GM19397 (cell line): Measurements from ENCODE around the gene SAPCD2.
A peak's percentile ranks its signal among the peaks of the same experiment; 100 is the strongest.

ENCODE experiments used
- ATAC-seq: cut with Tn5 transposase; IDR thresholded peaks from one replicate; pipeline ENCODE4 v1.9.1; 2021; ENCODE audit warnings: mild to moderate bottlenecking, moderate library complexity; ENCODE audit not compliant: unreplicated experiment

SAPCD2 gene

DNA sequence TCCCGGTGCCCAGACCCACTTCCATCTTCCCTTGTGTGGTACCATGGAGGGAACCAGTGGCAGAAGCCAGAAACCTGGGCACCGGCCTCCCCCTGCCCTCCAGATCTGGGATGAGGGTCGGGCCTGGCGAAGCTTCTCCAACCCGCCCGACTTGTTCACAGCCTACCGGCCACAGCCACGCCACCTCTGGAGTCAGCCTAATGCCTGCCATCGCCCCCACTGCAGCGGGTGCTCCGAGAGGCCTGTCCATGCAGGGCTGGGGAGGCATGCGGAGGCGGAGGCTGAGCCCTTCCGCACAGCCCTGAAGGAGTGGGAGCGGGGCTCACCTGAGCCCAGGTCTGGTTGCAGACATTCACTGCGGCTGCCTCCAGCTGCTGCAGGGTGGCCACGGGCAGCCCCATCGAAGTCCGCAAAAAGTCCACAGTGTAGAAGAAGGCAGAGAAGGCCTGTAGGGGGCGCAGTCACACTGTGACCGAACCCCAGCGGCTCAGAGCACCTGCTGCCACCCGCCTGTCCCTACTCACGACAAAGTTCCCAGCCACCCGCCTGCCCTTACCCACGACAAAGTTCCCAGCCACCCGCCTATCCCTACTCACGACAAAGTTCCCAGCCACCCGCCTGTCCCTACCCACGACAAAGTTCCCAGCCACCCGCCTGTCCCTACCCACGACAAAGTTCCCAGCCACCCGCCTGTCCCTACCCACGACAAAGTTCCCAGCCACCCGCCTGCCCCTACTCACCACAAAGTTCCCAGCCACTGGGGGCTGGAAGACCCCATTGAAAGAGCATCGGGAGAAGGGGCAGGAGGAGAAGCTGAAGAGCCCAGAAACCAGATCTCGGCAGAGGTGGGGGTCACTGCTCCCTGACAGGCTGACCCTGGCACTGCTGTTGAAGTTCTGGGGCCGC, 20.6 kb downstream of the SAPCD2 start:
- ATAC-seq = no peak

DNA sequence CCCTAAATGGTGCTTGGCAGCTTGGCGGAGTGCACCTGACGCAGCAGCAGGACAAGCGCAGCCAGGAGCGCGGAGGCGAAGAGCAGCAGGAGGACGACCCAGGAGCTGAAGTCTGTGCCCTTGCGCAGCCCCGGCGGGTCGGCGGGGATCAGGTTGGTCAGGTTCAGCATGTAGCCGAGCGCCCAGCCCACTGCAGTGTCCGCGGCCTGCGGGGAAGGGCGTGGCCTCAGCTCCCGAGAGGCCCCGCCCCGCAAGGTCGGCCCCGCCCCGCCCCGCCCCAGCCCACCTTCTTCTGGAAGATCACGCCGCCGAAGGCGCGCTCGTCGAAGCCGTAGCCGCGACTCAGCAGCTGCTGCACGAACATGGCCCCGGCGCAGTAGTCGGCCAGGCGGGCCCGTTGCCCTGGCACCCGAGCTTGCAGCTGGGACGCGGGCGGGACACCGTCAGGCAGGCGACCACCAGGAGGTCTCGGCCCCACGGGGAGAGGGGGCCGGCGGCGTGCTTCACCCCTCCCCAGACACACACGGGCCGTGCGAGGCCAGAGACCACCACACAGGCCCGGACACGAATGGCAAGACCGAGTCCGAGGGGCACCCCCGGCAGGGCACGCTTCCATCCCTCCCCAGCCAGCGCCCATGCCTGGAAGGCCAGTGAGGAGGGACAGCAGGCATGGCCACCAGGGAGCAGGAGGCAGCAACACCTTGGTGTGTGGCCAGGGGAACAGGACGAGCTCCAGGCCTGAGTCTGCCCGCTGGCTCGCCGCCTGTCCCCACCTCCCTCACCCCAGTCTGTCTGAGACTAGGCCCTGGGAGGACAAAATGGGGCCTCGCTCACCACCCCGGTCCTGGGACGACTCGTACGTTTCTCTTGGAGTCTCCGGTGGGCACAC, 21.5 kb downstream of the SAPCD2 start:
- ATAC-seq = no peak

DNA sequence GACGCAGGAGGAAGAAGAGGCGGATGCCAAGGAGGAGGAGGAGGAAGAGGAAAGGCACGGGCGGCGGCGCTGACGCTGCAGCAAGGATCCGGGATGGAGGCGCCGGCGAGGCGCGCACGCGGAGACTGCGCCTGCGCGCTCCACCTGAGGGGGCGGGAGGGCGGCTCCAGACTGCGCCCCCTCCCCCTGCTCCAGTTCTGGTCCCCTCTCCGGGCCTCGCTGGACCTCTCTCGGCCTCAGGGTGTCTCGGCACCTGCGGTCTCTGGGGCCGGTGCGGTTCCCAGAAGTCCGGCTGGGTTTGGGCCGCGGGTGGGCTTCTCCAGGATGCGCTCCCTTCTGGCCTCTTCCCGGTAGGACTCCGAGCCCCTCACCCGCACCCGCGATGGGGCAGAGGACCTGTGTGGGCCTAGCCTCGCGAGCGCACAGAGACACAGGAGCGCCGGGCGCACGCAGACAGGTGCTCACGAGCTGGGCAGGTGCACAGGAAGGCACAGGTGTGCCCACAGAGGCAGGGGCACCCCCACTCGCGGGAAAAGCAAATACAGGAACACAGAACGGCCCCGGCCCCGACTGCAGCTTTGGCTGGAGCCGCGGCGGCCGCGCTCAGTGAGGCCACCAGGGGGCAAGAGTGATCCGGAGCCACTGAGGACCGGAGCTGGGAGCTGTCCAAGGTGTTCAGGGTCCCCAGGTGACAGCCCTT, 24.1 kb downstream of the SAPCD2 start, which contains the start of gene NPDC1:
TSS of gene NPDC1 (minus strand) at position 90 of the 700 bp plus-strand sequence. CDS start 188 bp downstream, outside the sequence.
- no peak for ATAC-seq

DNA sequence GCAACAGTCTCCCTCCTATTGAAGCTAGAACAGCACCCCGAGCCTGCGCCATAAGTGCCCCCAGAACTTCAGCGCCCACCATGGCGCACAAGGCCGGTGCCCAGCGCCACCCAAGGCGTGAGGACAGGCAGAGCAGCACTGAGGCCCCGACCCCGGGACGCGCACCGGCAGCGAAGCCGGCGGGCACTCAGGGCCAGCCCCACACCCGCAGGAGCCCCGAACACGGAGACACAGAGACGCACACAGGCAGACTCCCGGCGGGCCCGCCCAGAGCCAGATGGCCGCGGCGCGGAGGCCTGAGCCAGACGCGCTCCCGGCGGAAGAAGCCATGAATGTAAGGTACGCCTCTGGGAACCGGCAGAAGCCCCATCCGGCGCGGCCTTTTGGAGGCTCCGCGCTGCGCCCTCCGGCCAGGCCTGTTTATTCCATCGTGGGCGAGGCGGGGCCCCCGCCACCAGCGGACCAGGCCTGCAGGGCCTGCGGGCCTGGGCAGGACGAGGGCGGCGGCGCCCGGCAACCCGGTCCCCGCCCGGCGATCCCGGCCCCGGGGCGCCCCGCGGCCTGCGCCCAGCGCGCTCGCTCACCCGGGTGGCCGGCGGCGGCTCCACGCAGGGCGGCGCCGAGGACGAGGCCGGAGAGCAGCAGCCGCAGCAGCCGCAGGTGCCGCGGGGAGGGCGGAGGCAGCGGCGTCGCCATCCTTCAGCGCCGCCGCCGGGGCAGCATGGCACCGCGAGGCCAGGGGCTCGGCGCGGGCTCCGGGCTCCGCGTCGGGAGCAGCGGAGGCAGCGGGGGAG, 24.9 kb downstream of the SAPCD2 start:
- no peak for ATAC-seq

DNA sequence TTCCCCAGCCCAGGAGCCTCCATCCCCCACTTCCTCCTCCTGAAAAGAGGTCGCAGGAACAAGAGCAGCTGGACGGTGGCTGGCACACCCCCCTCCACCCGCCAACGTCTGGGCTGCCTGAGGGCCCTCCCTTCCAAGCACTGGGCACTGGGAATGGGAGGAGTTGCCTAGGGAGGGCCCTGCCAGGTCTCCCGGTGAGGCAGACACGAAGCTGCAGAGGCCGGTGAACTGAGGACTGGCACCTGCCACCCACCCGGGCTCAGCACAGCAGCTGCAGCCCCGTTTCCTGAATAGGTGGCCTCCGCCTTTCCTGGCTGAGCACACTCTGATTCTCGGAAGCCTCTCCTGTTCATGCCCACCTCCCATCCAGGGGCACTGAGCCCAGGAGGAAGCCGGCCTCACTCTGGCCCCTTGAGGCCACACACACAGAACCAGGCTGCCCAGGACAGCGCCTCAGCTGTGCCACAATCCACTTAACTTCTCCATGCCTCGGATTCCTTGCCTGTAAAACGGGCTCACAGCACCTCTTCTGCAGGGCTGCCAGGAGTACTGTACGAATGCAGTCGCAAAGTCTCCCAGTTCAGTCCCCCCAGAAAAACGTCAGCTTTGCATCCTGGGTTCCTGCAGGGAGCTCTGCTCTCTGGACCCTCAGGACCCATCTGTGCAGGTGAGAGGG, 25.7 kb downstream of the SAPCD2 start:
- ATAC-seq = no peak

DNA sequence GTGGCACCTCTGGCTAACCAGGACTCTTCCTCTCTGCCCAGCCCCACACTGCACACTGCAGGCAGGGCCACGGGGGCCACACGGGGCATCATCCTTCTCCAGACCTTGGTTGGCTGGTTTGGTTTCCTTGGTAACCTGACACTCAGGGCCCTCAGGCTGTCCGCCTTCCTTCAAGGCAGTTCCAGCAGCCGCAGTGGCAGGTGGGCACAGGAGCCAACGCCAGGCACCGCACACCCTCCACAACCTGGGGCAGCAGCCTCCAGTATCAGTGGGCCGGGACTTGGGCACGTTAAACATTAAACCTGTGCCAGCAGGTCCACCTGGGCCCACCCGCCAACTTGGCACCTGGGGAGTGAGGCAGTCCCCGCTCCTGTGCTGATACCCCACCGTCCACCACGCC, 26.3 kb downstream of the SAPCD2 start:
- ATAC-seq = no peak

DNA sequence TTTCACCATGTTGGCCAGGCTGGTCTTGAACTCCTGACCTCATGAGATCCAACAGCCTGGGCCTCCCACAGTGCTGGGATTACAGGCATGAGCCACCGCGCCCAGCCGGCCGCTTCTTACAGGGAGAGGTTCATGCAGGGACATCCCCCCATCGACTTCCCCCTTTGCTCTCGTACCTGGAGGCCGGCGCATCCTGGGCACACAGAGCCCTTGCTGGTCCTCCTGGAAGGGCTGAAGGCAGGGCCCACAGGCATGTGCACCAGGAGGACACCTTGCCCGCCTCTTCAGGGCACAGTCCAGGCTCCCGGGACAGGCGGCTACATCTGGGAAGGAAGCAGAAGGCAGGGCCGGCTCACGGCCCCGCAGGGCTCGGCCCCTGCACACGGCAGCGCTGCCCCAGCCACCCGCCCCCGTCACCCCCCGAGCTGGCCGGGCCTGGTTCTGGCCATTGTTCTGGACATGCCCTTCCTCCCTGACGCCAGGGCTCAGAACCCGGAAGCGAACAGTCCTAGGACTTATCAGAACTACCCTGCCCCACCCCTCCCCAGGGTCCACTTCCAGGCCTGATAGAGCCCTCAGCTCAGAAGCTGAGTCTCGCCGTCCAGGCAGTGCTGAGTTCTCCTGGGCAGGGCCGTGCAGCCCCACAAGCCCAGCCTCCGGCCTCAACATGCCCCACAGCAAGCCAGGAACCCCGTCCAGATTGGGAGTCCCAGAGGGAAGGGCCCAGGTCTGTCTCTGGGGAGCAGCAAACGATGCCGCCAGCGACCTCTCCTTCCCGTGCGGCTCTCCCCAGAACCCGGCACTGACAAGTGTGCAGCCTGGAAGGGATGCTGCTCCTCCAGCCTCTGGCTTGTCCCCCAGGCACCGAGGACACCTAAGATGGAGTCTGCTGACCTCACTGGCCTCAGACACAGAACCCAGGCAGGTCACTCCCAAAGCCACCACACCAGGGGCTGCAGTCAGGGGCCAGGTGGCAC, 27.3 kb downstream of the SAPCD2 start:
- no peak for ATAC-seq

DNA sequence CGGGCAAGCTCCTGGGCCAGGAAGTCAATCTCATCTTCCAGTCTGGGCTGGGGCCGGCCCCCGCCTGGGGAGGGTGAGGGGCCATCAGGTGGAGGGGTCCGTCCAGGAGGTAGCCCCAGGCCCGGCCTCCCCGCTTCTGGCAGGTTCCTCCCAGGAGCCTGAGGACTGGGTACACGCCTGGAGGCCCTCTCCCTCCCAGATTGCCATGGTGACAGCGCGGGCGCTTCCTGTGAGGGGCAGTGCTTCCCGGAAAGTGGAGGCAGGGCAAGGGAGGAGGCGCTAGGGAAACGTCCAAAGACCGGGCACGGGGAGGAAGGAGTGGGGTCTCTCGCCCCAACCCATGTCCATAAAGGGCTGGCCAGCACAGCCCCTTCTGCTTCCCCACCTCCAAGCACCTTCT, 29.2 kb downstream of the SAPCD2 start:
- no peak for ATAC-seq

DNA sequence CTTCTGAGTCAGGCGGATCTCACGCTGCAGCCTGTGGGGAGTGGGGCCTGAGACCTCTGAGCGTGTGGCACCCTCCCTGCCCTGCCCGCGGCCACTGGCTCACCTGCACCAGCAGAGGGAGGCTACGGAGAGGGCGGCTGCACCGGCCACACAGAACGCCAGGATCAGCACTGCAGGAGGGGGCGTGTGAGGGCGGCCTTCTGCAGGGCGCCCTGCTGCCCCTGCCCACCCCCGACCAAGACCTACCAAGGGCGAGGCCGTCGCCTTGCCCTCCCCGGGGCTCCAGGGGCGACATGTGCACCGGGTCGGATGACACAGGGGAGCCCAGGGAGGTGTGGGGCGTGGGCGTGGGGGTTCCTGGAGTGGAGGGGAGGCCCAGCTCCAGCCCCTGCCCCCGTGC, 29.8 kb downstream of the SAPCD2 start:
- no peak for ATAC-seq

DNA sequence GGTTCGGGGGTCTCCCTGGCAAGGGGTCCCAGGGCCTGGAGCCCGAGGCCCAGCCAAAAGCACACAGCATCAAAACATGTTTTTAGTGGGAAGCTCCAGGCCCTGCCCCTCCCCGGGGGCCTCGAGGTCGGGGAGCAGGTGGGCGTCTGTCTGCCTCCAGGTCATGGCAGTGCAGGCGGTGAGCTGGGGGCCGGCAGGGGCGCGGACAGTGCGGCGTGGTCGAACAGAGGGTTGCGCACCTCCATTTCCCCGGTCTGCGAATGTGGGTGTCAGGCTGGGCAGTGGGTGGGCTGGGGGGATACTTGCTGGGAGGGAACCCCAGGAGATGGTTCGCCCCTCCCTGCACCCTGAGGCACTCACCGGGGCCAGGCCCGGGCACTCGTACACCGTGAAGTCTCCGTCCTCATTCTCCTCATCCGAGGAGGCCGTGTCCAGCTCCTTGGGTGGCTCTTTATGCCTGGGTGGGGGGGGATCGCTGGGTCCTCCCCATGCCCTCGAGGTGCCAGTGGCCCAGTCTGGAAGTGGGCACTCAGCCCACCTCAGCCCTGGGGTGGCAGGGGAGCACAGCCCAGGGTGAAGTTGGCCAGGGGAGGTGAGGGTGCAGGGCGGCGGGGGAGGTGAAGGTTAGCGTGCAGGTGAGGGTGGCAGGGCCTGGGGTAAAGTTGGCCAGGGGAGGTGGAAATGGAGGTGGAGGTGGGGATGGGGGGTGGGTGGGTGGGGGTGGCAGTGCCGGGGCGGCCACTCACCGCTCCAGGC, 30.6 kb downstream of the SAPCD2 start:
- ATAC-seq = no peak

DNA sequence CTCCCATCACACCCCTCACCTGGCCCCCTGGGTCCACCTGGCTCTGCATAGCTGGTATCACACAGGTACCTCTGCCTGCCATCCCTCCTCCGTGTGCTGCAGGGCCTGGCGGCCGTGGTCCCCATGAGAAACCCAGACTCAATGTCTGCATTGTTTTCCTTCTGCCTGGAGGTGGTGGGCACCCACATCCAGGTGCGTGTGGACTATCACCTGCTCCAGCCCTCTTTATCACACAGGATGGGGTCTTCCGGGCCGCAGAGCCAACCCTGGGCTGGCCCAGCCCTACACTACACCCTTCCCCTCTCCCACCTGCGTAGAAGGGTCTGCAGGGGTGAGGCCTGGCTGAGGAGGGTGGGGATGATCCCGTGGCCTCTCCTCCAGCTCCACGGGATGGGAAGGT, 31.4 kb downstream of the SAPCD2 start:
- no peak for ATAC-seq

DNA sequence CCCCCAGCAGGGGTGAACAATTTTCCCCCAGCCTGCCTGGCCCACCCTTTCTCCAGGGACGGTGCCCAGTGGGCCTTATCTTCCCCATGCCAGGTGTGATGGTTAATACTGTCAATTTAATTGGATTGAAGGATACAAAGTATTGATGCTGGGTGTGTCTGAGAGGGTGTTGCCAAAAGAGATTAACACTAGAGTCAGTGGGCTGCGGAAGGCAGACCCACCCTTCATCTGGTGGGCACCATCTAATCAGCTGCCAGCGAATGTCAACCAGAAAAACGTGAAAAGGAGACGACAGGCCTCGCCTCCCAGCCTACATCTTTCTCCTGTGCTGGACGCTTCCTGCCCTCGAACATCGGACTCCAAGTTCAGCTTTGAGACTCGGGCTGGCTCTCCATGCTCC, 32.9 kb downstream of the SAPCD2 start:
- no peak for ATAC-seq

DNA sequence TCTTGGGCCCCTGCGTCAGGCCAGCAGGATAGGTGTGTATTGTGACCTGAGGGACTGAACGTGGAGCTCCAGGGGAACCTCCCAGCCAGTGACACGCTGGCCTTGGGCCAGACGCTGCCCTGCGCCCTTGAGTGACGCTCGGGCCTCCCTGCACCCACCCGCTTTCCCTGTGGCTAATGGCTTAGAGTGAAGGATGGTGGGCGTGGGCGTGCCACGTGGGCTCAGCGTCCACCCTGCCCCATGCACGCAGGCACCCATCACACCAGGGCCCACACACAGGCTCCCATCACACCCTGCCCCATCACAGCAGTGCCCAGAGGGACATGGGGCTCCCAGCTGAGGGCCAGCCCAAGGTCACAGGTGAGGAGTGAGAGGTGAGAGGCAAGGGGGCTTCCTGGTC, 33.3 kb downstream of the SAPCD2 start:
- ATAC-seq = no peak

DNA sequence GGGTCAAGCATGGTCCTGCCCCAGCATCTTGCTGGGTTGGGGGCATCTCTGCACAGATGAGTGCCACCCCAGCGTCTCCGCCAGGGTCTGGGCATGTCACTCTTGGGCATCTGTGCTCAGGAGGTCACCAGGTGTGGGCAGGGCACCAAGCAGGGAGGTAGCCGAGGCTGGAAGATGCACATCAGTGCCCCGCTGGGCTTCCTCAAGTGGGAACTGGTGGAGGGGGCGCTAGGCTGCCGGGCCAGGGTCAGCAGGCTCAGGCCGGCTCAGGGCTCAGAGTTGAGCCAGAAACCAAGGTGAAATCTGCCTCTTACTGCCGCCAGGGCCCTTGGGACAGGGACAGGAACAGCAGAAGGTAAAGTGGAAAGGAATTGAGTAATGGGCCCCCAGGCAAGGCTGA, 34.4 kb downstream of the SAPCD2 start:
- ATAC-seq = no peak

DNA sequence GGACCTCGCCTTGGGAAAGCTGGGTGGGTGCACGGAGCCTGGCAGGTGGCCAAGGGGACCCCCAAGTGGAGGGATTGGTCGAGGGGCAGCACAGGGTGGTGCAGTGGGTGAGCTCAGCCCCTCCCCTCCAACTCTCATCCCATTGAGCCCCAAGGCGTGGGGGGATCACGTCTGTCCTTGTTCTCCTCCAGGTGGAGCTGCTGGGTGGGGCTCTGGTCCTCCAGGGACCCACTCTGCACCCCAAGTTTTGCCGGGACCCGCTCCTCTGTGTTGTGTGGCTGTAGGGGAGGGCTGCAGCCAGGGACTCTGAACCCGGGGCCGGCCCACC, 34.9 kb downstream of the SAPCD2 start:
- no peak for ATAC-seq

DNA sequence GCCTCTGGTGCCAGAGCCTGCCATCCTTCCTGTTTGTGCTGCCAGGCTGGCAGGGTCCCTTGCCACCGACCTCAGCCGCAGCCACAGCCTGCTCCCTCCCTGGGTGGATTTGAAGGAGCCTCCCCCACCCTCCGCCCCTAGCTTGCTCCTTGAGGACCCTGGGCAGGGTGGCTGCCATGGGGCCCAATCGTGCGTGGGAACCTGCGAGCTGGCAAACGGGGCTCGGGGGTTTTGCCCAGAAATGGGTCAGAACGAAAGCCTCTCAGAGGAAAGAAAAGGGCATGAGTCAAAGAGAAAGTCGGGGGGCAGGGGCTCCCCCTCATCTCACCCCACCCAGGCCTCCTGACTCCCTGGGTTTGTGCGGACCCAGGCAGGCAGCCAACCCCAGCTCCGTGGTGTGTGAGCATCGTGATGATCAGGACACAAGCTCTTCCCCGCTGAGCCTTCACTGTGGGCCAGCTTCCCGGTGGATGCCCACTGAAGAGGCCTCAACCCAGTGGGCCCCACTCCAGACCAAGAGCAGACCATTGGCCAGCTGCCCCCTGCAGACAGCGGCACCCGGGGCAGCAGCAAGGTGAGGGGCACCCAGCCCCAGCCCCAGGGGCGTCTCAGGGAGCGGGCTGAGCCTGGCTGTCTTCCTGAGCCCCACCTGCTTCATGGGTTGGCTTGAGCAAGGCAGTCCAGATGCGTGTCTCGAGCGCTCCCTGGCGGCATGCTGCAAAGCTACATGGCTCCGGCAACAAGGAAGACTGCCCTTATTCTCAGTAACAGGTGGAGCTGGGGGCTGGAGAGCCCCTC, 35.4 kb downstream of the SAPCD2 start:
- ATAC-seq = peak; percentile 48

DNA sequence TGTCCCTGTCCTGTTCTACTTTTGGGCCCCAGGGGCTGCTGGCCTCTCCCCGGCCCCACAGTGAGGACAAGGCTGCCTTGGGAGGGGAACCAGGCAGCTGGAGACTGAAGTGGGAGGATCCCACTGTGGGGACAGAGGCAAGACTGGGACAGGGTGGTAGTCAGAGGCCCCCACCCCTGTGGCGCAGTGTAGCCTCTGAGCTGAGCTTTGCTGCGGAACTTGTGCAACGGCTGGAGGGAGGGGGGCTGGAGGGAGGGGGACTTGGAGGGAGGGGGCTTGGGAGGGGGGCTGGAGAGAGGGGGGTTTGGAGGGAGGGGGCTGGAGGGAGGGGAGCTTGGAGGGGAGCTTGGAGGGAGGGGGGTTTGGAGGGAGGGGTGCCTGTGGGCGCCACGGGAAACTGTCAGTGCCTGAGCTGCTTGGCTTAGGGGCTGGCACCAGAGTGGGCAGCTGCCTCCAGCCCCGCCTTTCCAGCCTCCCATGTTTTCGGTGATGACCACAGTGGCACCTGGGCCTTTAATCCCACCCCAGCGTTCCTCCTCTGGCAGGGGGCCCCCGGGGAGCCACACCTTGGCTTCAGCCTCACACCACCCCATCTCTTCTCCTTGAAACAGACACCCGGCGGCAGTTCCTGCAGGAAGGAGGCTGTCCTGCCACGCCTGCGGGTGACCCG, 36.2 kb downstream of the SAPCD2 start:
- no peak for ATAC-seq
